Calu3 (cell line): ENCODE results near the gene SHH. TPM values are rescaled to one million over a fixed set of nuclear protein-coding genes. Genes with fewer than 3 reads are reported as not detected.

ENCODE experiments used
- BruUV-seq: library from RNA; stranded (reverse); fragments of 400-500 nt; replicated peaks from 2 replicates; lab custom pipeline; 2021; lab: Mats Ljungman, UMichigan
- CTCF ChIA-PET: fragments of 300-600 bp; sonication (Branson Sonifier 250); formaldehyde crosslinking; loops from one replicate; lab custom pipeline; 2022; ENCODE audit warnings: antibody characterized with exemption; lab: Charles Lee
- DNase-seq: peaks from one replicate; pipeline ENCODE4 v3.0.0; 2022
- H3K27ac Mint-ChIP-seq: one replicate; pipeline ENCODE4 v1.8.0; 2022; ENCODE audit warnings: mixed read lengths; ENCODE audit not compliant: unreplicated experiment
- H3K27me3 Mint-ChIP-seq: one replicate; pipeline ENCODE4 v1.8.0; 2022; ENCODE audit warnings: mixed read lengths; ENCODE audit not compliant: unreplicated experiment
- H3K36me3 Mint-ChIP-seq: one replicate; pipeline ENCODE4 v1.8.0; 2022; ENCODE audit warnings: mild to moderate bottlenecking, moderate library complexity, mixed read lengths; ENCODE audit not compliant: insufficient read depth, unreplicated experiment
- H3K4me1 Mint-ChIP-seq: one replicate; pipeline ENCODE4 v1.8.0; 2022; ENCODE audit warnings: mild to moderate bottlenecking, low read depth, mixed read lengths; ENCODE audit not compliant: unreplicated experiment
- H3K4me3 Mint-ChIP-seq: one replicate; pipeline ENCODE4 v1.8.0; 2022; ENCODE audit warnings: mild to moderate bottlenecking, low read depth, moderate library complexity, mixed read lengths; ENCODE audit not compliant: unreplicated experiment
- H3K9me3 Mint-ChIP-seq: one replicate; pipeline ENCODE4 v1.8.0; 2022; ENCODE audit warnings: low read depth, mixed read lengths; ENCODE audit not compliant: unreplicated experiment
- CTCF ChIP-seq: fragments of 200-600 bp; IDR thresholded peaks from one replicate; pipeline ENCODE4 v1.8.0; 2022; ENCODE audit warnings: antibody characterized with exemption; ENCODE audit not compliant: unreplicated experiment
- intact Hi-C: fragments of 100-400 bp; cut with micrococcal nuclease; formaldehyde crosslinking; loops from one replicate; pipeline ENCODE4 v1.10.0; 2022; ENCODE audit not compliant: unreplicated experiment
- total RNA-seq: library from RNA; stranded (reverse); gene quantifications from 2 replicates; pipeline ENCODE4 v1.2.3, GENCODE V29; 2022

The SHH gene
- total RNA-seq, 1 experiment from 2014 or later, result 1.1 TPM

- Mint-ChIP-seq H3K36me3 (no peaks in the 10 kb centered on the region), H3K4me3 (no peak overlapping the region), H3K27me3 (no peaks in the 10 kb centered on the region), H3K4me1 (no peaks in the 10 kb centered on the region), H3K9me3 (no peaks in the 10 kb centered on the region), H3K27ac (no peak overlapping the region)
- intact Hi-C loops, result no loop called here
- CTCF ChIA-PET, result interaction anchor here (1.0 to 1.1 kb wide), 2 partner anchors 7 to 9 kb away, joined by 4 read pairs; no protein-coding TSS in a partner anchor
- BruUV-seq, result no TSS peak
- DNase-seq, result no peak
- TF ChIP-seq CTCF, result no peak
These were observed 24.2 kb upstream of the SHH start for GRCh38 chr7:155836216-155837125.

DNA sequence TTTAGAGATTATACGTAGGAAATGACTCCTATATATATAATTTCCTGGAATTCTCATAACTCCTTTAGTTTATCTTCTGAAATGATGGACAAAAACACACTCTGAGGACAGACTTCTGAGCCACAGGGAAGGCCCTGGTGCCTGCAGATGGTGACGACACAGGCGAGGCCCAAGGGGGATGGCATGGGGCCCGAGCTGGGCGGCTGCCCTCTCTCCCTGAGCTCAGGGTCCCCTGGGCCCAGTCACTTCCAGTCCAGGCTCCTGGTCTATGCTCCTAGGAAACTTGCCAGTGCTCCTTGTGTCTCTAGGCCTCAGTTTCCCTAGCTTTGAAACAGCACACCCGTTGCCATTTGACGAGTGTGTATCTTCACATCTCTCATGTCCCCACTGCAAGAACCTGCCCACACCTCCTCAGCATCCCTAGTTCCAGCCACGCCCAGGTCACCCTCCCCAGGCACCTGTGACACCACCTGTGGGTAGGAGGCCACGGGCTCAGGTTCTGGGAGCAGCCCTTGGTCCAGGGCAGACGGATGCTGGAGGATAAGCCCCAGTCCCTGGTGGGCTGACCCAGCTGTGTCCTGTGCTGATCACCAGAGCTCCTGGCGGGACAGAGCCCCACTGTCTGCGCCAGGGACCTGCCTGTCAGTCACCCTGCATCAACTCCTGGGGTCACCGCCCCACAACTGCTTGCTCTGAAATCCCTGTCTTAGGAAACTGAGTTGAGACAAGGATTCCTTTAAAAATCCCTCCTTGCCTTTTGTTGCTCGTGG is 23.4 kb upstream of the SHH start:
- intact Hi-C loops, result no loop called here
- DNase-seq, result no peak
- H3K4me3 Mint-ChIP-seq, result no peak overlapping the region
- no peaks in the 10 kb centered on the region for H3K27me3 Mint-ChIP-seq
- no peaks in the 10 kb centered on the region for H3K9me3 Mint-ChIP-seq
- BruUV-seq, result no TSS peak
- no peaks in the 10 kb centered on the region for H3K4me1 Mint-ChIP-seq
- H3K36me3 Mint-ChIP-seq, result no peaks in the 10 kb centered on the region
- TF ChIP-seq CTCF, result no peak
- CTCF ChIA-PET, result interaction anchor here (0.6 to 1.1 kb wide), 3 partner anchors 8 to 14 kb away, joined by 3 to 4 read pairs (median 4); no protein-coding TSS in a partner anchor
- no peak overlapping the region for H3K27ac Mint-ChIP-seq

GRCh38 chr7:155834486-155835048 is 22.3 kb upstream of the SHH start:
- no TSS peak for BruUV-seq
- H3K27me3 Mint-ChIP-seq, result no peaks in the 10 kb centered on the region
- H3K36me3 Mint-ChIP-seq, result no peaks in the 10 kb centered on the region
- CTCF ChIA-PET, result no interaction called here
- no peak for DNase-seq
- no peak overlapping the region for H3K27ac Mint-ChIP-seq
- H3K4me3 Mint-ChIP-seq, result no peak overlapping the region
- H3K4me1 Mint-ChIP-seq, result no peaks in the 10 kb centered on the region
- intact Hi-C loops, result no loop called here
- H3K9me3 Mint-ChIP-seq, result no peaks in the 10 kb centered on the region
- no peak for TF ChIP-seq CTCF

DNA sequence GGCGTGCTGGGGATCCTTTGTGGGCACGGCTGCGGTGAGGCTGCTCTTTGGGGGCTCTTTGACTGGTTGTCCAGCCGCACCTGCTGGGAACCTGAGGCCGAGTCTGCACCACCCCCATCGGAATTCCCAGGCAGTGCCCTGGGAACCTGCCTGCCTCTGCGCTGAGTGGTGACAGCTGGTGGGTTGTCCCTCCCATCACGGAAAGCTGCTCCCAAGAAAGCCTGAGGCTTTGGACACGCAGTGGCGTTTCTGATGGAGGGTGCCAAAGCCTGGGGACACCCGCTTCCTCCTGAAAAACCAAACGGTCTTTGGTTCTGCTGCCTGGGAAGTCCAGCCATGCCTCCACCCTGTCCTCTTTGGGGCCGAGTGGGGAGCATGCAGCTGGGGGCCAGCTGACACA is 21.4 kb upstream of the SHH start:
- H3K27me3 Mint-ChIP-seq, result no peaks in the 10 kb centered on the region
- H3K4me1 Mint-ChIP-seq, result no peaks in the 10 kb centered on the region
- H3K36me3 Mint-ChIP-seq, result no peaks in the 10 kb centered on the region
- DNase-seq, result no peak
- no peak for TF ChIP-seq CTCF
- H3K4me3 Mint-ChIP-seq, result no peak overlapping the region
- CTCF ChIA-PET, result no interaction called here
- intact Hi-C loops, result no loop called here
- no TSS peak for BruUV-seq
- no peak overlapping the region for H3K27ac Mint-ChIP-seq
- H3K9me3 Mint-ChIP-seq, result no peaks in the 10 kb centered on the region
